Measurements from ENCODE around the gene MAN1A2.
"Not testable (repeated sequence)": the region's sequence is repeated elsewhere in the genome, so short reads cannot be mapped to it uniquely, and the experiment has no call there.

Gene MAN1A2
- total RNA-seq, result 125 reads per million, percentile 86 among the genes with 10 or more reads in this experiment

GRCh38 chr1:117367046-117368025, at the start of gene MAN1A2:
MAN1A2 (plus strand) TSS chr1:117367449; CDS start chr1:117368184, 735 bp downstream.
- DNase-seq, result peak; percentile 55

- DNase-seq, result no peak
Measured at GRCh38 chr1:117318011-117318410, 49.2 kb upstream of the MAN1A2 start.

- DNase-seq, result no peak
Measured at GRCh38 chr1:117318426-117318825, 48.8 kb upstream of the MAN1A2 start.

GRCh38 chr1:117320515-117320914, 46.7 kb upstream of the MAN1A2 start:
- DNase-seq, result no peak

- no peak for DNase-seq
Measured at GRCh38 chr1:117321680-117322609, 45.3 kb upstream of the MAN1A2 start.

GRCh38 chr1:117324357-117324756, 42.9 kb upstream of the MAN1A2 start:
- no peak for DNase-seq

GRCh38 chr1:117326035-117326434, 41.2 kb upstream of the MAN1A2 start:
- DNase-seq, result not testable (repeated sequence)

- no peak for DNase-seq
Measured at GRCh38 chr1:117327011-117327410, 40.2 kb upstream of the MAN1A2 start.

GRCh38 chr1:117335376-117336086, 31.7 kb upstream of the MAN1A2 start:
- DNase-seq, result no peak

- no peak for DNase-seq
Measured at GRCh38 chr1:117336088-117336817, 31.0 kb upstream of the MAN1A2 start.

GRCh38 chr1:117339866-117340700, 27.2 kb upstream of the MAN1A2 start:
- no peak for DNase-seq

GRCh38 chr1:117341123-117341522, 26.1 kb upstream of the MAN1A2 start:
- no peak for DNase-seq

- DNase-seq, result no peak
Measured at GRCh38 chr1:117342397-117342796, 24.9 kb upstream of the MAN1A2 start.

- no peak for DNase-seq
Measured at GRCh38 chr1:117346206-117346928, 20.9 kb upstream of the MAN1A2 start.

- no peak for DNase-seq
Measured at GRCh38 chr1:117347907-117348306, 19.3 kb upstream of the MAN1A2 start.

GRCh38 chr1:117352695-117353094, 14.6 kb upstream of the MAN1A2 start:
- DNase-seq, result not testable (repeated sequence)

GRCh38 chr1:117357833-117358603, 9.2 kb upstream of the MAN1A2 start:
- DNase-seq, result not testable (repeated sequence)

- DNase-seq, result not testable (repeated sequence)
Measured at GRCh38 chr1:117358604-117358887, 8.7 kb upstream of the MAN1A2 start.

- DNase-seq, result no peak
Measured at GRCh38 chr1:117359561-117360289, 7.5 kb upstream of the MAN1A2 start.

All from effector CD4-positive, alpha-beta T cell (primary cell).